HG02571 (cell line): ENCODE results near the gene NAGPA.

ENCODE experiments used
- ATAC-seq: cut with Tn5 transposase; IDR thresholded peaks from one replicate; pipeline ENCODE4 v1.9.1; 2021; ENCODE audit warnings: mild to moderate bottlenecking, moderate library complexity; ENCODE audit not compliant: unreplicated experiment

NAGPA gene

GRCh38 chr16:5028950-5029475 is 4.7 kb downstream of the NAGPA start:
- no peak for ATAC-seq

GRCh38 chr16:5027575-5028235 is 6.0 kb downstream of the NAGPA start:
- ATAC-seq = no peak

- ATAC-seq = no peak
Observed at GRCh38 chr16:5027086-5027485, 6.6 kb downstream of the NAGPA start.

GRCh38 chr16:5026664-5027063 is 7.1 kb downstream of the NAGPA start:
- no peak for ATAC-seq

GRCh38 chr16:5025171-5025632 is 8.5 kb downstream of the NAGPA start:
- ATAC-seq = no peak

- no peak for ATAC-seq
Observed at GRCh38 chr16:5024632-5025031, 9.1 kb downstream of the NAGPA start.

GRCh38 chr16:5022521-5022920 is 11.2 kb downstream of the NAGPA start:
- no peak for ATAC-seq

GRCh38 chr16:5020551-5020950 is 13.2 kb downstream of the NAGPA start:
- ATAC-seq = no peak

GRCh38 chr16:5019775-5020174 is 14.0 kb downstream of the NAGPA start:
- no peak for ATAC-seq

GRCh38 chr16:5018793-5019192 is 14.9 kb downstream of the NAGPA start:
- no peak for ATAC-seq

GRCh38 chr16:5017678-5017969 is 16.1 kb downstream of the NAGPA start:
- ATAC-seq = no peak

GRCh38 chr16:5016967-5017677 is 16.6 kb downstream of the NAGPA start:
- no peak for ATAC-seq

- ATAC-seq = no peak
Observed at GRCh38 chr16:5015887-5016286, 17.8 kb downstream of the NAGPA start.

GRCh38 chr16:5015351-5015750 is 18.4 kb downstream of the NAGPA start:
- no peak for ATAC-seq

GRCh38 chr16:5012887-5013286 is 20.8 kb downstream of the NAGPA start:
- ATAC-seq = no peak

GRCh38 chr16:5011637-5012036 is 22.1 kb downstream of the NAGPA start:
- ATAC-seq = no peak

- no peak for ATAC-seq
Observed at GRCh38 chr16:5010576-5011329, 23.0 kb downstream of the NAGPA start.

GRCh38 chr16:5008311-5008731 is 25.4 kb downstream of the NAGPA start:
- no peak for ATAC-seq

GRCh38 chr16:5007256-5007655 is 26.5 kb downstream of the NAGPA start:
- ATAC-seq = no peak

- no peak for ATAC-seq
Observed at GRCh38 chr16:5006348-5007193, 27.2 kb downstream of the NAGPA start.

GRCh38 chr16:5005916-5006315 is 27.8 kb downstream of the NAGPA start:
- no peak for ATAC-seq
